ENCODE data around the gene SENP8.

Gene SENP8

GRCh38 chr15:72175186-72176044 lies 57.2 kb downstream of the SENP8 start:
- TF ChIP-seq CREB1 (IDR thresholded peaks at IDR 0.05; ENCODE audit: low read depth) = no peak
- TF ChIP-seq ZBTB7A (IDR thresholded peaks at IDR 0.05; ENCODE audit: low read depth) = no peak
- TF ChIP-seq NFIC (IDR thresholded peaks at IDR 0.05) = no peak
- TF ChIP-seq YY1 (IDR thresholded peaks at IDR 0.05; ENCODE audit: low read depth) = no peak
- no peak for TF ChIP-seq EP300 (IDR thresholded peaks at IDR 0.05; ENCODE audit: borderline replicate concordance)
- TF ChIP-seq REST (IDR thresholded peaks at IDR 0.05; ENCODE audit: low read depth) = no peak
- TF ChIP-seq MAX (IDR thresholded peaks at IDR 0.05) = no peak
- no peak for TF ChIP-seq TAF1 (IDR thresholded peaks at IDR 0.05; ENCODE audit: low read depth)
- TF ChIP-seq EGR1 (IDR thresholded peaks at IDR 0.05) = no peak
- TF ChIP-seq TEAD4 (IDR thresholded peaks at IDR 0.05) = no peak
- TF ChIP-seq RAD21 (IDR thresholded peaks at IDR 0.05; ENCODE audit: low read depth) = no peak
- no peak for TF ChIP-seq USF1 (IDR thresholded peaks at IDR 0.05)
- TF ChIP-seq FOXM1 (IDR thresholded peaks at IDR 0.05; ENCODE audit: borderline replicate concordance, low read depth) = no peak
- TF ChIP-seq TCF12 (IDR thresholded peaks at IDR 0.05; ENCODE audit: low read depth) = no peak
- TF ChIP-seq CEBPB (IDR thresholded peaks at IDR 0.05) = no peak

GRCh38 chr15:72176159-72176558 lies 58.0 kb downstream of the SENP8 start:
- TF ChIP-seq EP300 (IDR thresholded peaks at IDR 0.05; ENCODE audit: borderline replicate concordance) = no peak
- TF ChIP-seq USF1 (IDR thresholded peaks at IDR 0.05) = no peak
- no peak for TF ChIP-seq MAX (IDR thresholded peaks at IDR 0.05)
- TF ChIP-seq TCF12 (IDR thresholded peaks at IDR 0.05; ENCODE audit: low read depth) = no peak
- no peak for TF ChIP-seq FOXM1 (IDR thresholded peaks at IDR 0.05; ENCODE audit: borderline replicate concordance, low read depth)

- TF ChIP-seq CREB1 (IDR thresholded peaks at IDR 0.05; ENCODE audit: low read depth) = no peak
- TF ChIP-seq YY1 (IDR thresholded peaks at IDR 0.05; ENCODE audit: low read depth) = no peak
- no peak for TF ChIP-seq TAF1 (IDR thresholded peaks at IDR 0.05; ENCODE audit: low read depth)
- no peak for TF ChIP-seq EP300 (IDR thresholded peaks at IDR 0.05; ENCODE audit: borderline replicate concordance)
- no peak for TF ChIP-seq RAD21 (IDR thresholded peaks at IDR 0.05; ENCODE audit: low read depth)
- TF ChIP-seq FOXM1 (IDR thresholded peaks at IDR 0.05; ENCODE audit: borderline replicate concordance, low read depth) = no peak
- no peak for TF ChIP-seq EGR1 (IDR thresholded peaks at IDR 0.05)
Measured at GRCh38 chr15:72176743-72177142, 58.5 kb downstream of the SENP8 start.

GRCh38 chr15:72178976-72179585 lies 60.9 kb downstream of the SENP8 start:
- TF ChIP-seq NFIC (IDR thresholded peaks at IDR 0.05) (no peak), ZBTB7A (IDR thresholded peaks at IDR 0.05; ENCODE audit: low read depth) (no peak), YY1 (IDR thresholded peaks at IDR 0.05; ENCODE audit: low read depth) (no peak), MAX (IDR thresholded peaks at IDR 0.05) (no peak), TEAD4 (IDR thresholded peaks at IDR 0.05) (no peak), TCF12 (IDR thresholded peaks at IDR 0.05; ENCODE audit: low read depth) (no peak), FOXM1 (IDR thresholded peaks at IDR 0.05; ENCODE audit: borderline replicate concordance, low read depth) (no peak), EP300 (IDR thresholded peaks at IDR 0.05; ENCODE audit: borderline replicate concordance) (no peak), REST (IDR thresholded peaks at IDR 0.05; ENCODE audit: low read depth) (no peak), USF1 (IDR thresholded peaks at IDR 0.05) (no peak), CEBPB (IDR thresholded peaks at IDR 0.05) (no peak), CREB1 (IDR thresholded peaks at IDR 0.05; ENCODE audit: low read depth) (no peak), EGR1 (IDR thresholded peaks at IDR 0.05) (no peak), RAD21 (IDR thresholded peaks at IDR 0.05; ENCODE audit: low read depth) (no peak), TAF1 (IDR thresholded peaks at IDR 0.05; ENCODE audit: low read depth) (no peak)

Data from Ishikawa (cell line).